ENCODE results near the gene ZBTB40. TPM values are rescaled to one million over a fixed set of nuclear protein-coding genes. Genes with fewer than 3 reads are reported as not detected.

ZBTB40 gene
- total and polyA plus RNA-seq, 2 of the 13 experiments (the other 11 are each of a cell fraction or from before 2014, with no cell fraction given), result 8.8 to 16.5 TPM

DNA sequence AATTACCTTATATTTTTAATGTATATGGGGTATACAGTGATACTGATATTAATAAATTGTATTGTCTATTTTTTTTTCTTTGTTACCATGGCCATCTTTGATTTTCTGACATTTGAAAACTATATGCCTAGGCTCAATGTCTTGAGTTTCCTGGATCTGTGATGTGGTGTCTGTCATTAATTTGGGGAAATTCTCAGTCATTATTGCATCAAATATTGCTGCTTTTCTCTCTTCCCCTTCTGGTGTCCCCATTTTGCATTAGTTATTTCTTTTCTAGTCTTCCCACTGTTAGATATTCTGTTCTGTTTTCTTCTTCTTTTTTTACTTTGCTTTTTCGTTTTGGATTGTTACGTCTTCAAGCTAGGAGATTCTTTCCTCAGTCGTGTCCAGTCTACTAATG is 33.8 kb downstream of the ZBTB40 start:
- CTCF ChIA-PET (ENCODE audit: low intra/inter-chr PET ratio, low total read pairs), result no interaction called here
- WGBS (ENCODE audit: low lambda C conversion rate), result 96% methylated on average over 3 of the region's 3 CpGs
- Histone ChIP-seq H2AFZ (ENCODE audit: low read length) (no peak overlapping the region), H3K36me3 (replicated peaks in 1 of 2; ENCODE audit: control insufficient read depth in 1 of 2, insufficient read depth in 2 of 2, low read length in 2 of 2) (peaks cover 0 to 8% of the 10 kb centered on the region in 2 experiments; a peak in 2 of 5 replicates), H3K9me3 (ENCODE audit: low read length) (no peaks in the 10 kb centered on the region; the same call in 1 of the 2 replicates), H3K27ac (ENCODE audit: extremely low read length, insufficient read depth, low read length) (no peak overlapping the region), H3K27me3 (ENCODE audit: control insufficient read depth in 1 of 2, insufficient read depth in 2 of 2, low read length in 2 of 2) (no peaks in the 10 kb centered on the region), H4K20me1 (ENCODE audit: insufficient read depth, low read length) (0 out of 2 replicates have a peak, but pooled peaks cover 3% of the 10 kb centered on the region), H3K4me1 (ENCODE audit: insufficient read depth, low read length) (peaks cover 12% of the 10 kb centered on the region; the same call in 1 of the 2 replicates), H3K4me2 (ENCODE audit: low read depth, low read length) (no peak overlapping the region), H3K9ac (ENCODE audit: insufficient read depth, low read depth, low read length) (no peak overlapping the region), H3K4me3 (replicated peaks in 1 of 3; ENCODE audit: insufficient read depth in 1 of 3, low read depth in 2 of 3, low read length in 3 of 3) (no peak overlapping the region), H3K79me2 (ENCODE audit: insufficient read depth, low read length) (peaks cover 63% of the 10 kb centered on the region)
- intact Hi-C loops (cut with micrococcal nuclease; ENCODE audit: unreplicated experiment) (no loop called here), in situ Hi-C loops (cut with HindIII; ENCODE audit: extremely low pct_ligation_motif_present, low pct_unique_long_range_greater_than_20kb) (no loop called here)
- ATAC-seq (no peak), FAIRE-seq (no peak), DNase-seq (ENCODE audit: low spot score) (no peak)
- POLR2A ChIA-PET, result no interaction called here
- BruUV-seq (replicated peaks), result no TSS peak
- TF ChIP-seq TBX3 (IDR thresholded peaks at IDR 0.05; ENCODE audit: borderline replicate concordance) (no peak), SMAD3 (CRISPR knock-in tag; IDR thresholded peaks at IDR 0.05) (no peak), ZSCAN21 (CRISPR knock-in tag; IDR thresholded peaks at IDR 0.05; ENCODE audit: borderline replicate concordance) (no peak), RFXANK (CRISPR knock-in tag; IDR thresholded peaks at IDR 0.05) (no peak), ZSCAN29 (CRISPR knock-in tag; conservative IDR thresholded peaks at IDR 0.05) (no peak), ZNF276 (CRISPR knock-in tag; IDR thresholded peaks at IDR 0.05; ENCODE audit: low read depth) (no peak), HDAC2 (CRISPR knock-in tag; IDR thresholded peaks at IDR 0.05) (no peak), ZNF549 (CRISPR knock-in tag; IDR thresholded peaks at IDR 0.05) (no peak), ZNF556 (CRISPR knock-in tag; IDR thresholded peaks at IDR 0.05; ENCODE audit: borderline replicate concordance) (no peak)
- TF ChIP-seq, protein P1, sequence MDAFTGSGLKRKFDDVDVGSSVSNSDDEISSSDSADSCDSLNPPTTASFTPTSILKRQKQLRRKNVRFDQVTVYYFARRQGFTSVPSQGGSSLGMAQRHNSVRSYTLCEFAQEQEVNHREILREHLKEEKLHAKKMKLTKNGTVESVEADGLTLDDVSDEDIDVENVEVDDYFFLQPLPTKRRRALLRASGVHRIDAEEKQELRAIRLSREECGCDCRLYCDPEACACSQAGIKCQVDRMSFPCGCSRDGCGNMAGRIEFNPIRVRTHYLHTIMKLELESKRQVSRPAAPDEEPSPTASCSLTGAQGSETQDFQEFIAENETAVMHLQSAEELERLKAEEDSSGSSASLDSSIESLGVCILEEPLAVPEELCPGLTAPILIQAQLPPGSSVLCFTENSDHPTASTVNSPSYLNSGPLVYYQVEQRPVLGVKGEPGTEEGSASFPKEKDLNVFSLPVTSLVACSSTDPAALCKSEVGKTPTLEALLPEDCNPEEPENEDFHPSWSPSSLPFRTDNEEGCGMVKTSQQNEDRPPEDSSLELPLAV (CRISPR knock-in tag; conservative IDR thresholded peaks at IDR 0.05; ENCODE audit: low read depth), result no peak
- TF ChIP-seq, protein P2, sequence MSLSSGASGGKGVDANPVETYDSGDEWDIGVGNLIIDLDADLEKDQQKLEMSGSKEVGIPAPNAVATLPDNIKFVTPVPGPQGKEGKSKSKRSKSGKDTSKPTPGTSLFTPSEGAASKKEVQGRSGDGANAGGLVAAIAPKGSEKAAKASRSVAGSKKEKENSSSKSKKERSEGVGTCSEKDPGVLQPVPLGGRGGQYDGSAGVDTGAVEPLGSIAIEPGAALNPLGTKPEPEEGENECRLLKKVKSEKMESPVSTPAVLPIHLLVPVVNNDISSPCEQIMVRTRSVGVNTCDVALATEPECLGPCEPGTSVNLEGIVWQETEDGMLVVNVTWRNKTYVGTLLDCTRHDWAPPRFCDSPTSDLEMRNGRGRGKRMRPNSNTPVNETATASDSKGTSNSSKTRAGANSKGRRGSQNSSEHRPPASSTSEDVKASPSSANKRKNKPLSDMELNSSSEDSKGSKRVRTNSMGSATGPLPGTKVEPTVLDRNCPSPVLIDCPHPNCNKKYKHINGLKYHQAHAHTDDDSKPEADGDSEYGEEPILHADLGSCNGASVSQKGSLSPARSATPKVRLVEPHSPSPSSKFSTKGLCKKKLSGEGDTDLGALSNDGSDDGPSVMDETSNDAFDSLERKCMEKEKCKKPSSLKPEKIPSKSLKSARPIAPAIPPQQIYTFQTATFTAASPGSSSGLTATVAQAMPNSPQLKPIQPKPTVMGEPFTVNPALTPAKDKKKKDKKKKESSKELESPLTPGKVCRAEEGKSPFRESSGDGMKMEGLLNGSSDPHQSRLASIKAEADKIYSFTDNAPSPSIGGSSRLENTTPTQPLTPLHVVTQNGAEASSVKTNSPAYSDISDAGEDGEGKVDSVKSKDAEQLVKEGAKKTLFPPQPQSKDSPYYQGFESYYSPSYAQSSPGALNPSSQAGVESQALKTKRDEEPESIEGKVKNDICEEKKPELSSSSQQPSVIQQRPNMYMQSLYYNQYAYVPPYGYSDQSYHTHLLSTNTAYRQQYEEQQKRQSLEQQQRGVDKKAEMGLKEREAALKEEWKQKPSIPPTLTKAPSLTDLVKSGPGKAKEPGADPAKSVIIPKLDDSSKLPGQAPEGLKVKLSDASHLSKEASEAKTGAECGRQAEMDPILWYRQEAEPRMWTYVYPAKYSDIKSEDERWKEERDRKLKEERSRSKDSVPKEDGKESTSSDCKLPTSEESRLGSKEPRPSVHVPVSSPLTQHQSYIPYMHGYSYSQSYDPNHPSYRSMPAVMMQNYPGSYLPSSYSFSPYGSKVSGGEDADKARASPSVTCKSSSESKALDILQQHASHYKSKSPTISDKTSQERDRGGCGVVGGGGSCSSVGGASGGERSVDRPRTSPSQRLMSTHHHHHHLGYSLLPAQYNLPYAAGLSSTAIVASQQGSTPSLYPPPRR (CRISPR knock-in tag; IDR thresholded peaks at IDR 0.05; ENCODE audit: borderline replicate concordance), result no peak
- TF ChIP-seq, protein P3, sequence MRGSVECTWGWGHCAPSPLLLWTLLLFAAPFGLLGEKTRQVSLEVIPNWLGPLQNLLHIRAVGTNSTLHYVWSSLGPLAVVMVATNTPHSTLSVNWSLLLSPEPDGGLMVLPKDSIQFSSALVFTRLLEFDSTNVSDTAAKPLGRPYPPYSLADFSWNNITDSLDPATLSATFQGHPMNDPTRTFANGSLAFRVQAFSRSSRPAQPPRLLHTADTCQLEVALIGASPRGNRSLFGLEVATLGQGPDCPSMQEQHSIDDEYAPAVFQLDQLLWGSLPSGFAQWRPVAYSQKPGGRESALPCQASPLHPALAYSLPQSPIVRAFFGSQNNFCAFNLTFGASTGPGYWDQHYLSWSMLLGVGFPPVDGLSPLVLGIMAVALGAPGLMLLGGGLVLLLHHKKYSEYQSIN (CRISPR knock-in tag; IDR thresholded peaks at IDR 0.05; ENCODE audit: borderline replicate concordance), result no peak

Data from HepG2 (cell line).